Suppressor macrophage treated with lipopolysaccharide for 1 hour (primary cell): ENCODE results near the gene GNA14.

Experiments used
- DNase-seq, 3 donors: peaks; one replicate each; pipeline ENCODE4 v3.0.0-alpha.2; 2020 to 2022

The GNA14 gene

GRCh38 chr9:77384406-77384805, 263.7 kb downstream of the GNA14 start:
- DNase-seq: peak in 1 of 3 donors; percentile 13

- DNase-seq: no peak
These were observed 272.1 kb downstream of the GNA14 start for GRCh38 chr9:77375956-77376532.

GRCh38 chr9:77374266-77374665, 273.9 kb downstream of the GNA14 start:
- no peak for DNase-seq
